ENCODE data around the gene CIROP. TPM values are rescaled to one million over a fixed set of nuclear protein-coding genes. Genes with fewer than 3 reads are reported as not detected.

CIROP gene
- total RNA-seq, 2 experiments from 2014 or later = not detected

DNA sequence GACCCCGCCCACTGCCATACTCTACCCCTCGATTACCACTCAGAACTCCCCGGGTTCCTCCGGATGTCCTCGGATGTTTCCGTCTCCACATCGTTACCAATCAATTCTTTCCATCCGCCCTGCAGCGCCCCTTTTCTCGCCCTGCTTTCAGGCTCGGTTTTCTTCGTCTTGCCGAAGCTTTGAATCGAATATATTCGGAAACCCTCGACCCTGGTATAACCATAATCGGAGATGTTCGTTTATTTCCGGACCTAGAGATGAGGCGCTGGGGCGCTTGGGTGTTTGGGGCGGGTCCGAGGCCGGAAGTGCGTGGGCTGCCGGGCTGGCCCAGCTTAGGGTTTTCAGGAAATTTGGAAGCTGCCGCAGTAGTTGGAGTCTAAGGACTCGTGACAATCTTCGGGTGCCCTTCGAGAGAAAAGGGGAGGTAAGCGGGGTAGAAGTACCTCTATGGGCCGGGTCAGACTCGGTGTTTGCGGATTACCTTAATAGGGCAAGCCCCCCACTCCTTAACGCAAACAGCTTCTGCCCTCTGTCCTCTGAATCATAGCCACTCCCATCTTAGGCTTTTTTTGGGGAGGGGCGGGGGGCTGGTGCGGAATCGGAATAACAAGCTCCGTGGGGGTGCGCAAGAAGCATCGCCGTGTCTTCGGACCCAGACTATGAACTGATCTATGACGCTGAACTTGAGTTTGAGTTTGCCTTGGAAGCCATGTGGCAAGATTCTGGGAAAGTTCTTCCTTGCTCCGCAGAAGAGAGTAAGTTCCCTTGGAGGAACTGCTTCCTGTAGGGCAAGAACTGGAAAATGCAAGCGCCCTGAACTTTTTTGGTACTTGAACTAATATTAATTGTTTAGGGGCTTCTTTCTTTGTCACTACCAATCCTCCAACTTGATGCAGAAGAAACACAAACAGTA, 9.3 kb downstream of the CIROP start, which contains the start of gene C14orf119:
TSS of gene C14orf119 (plus strand) at position 310 of the 913 bp plus-strand sequence. CDS start 2,154 bp downstream, outside the sequence.
- peak; percentile 85 for ATAC-seq (ENCODE audit: poor library complexity)
- Histone ChIP-seq H3K9me3 (ENCODE audit: control insufficient read depth in 1 of 2, insufficient read depth in 1 of 2, low read length in 2 of 2) (no peaks in the 10 kb centered on the region), H3K27me3 (ENCODE audit: control insufficient read depth in 1 of 2, insufficient read depth in 2 of 2, low read length in 2 of 2) (no peaks in the 10 kb centered on the region), H3K4me1 (ENCODE audit: insufficient read depth, low read length) (peaks cover 29% of the 10 kb centered on the region), H3K27ac (ENCODE audit: low read depth in 1 of 2, low read length in 2 of 2) (peak within 1 kb of the TSS; percentile 96 to 97), H3K4me3 (ENCODE audit: low read length) (peak within 1 kb of the TSS; percentile 81), H3K36me3 (ENCODE audit: insufficient read depth, low read length) (peaks cover 47% of the 10 kb centered on the region)
- Mint-ChIP-seq H3K27ac (no peak within 1 kb of the TSS), H3K36me3 (ENCODE audit: low read depth) (peaks cover 48% of the 10 kb centered on the region), H3K27me3 (no peaks in the 10 kb centered on the region), H3K4me1 (ENCODE audit: low read depth) (peaks cover 46% of the 10 kb centered on the region), H3K9me3 (no peaks in the 10 kb centered on the region), H3K4me3 (no peak within 1 kb of the TSS)
- TF ChIP-seq CTCF (IDR thresholded peaks at IDR 0.05) = no peak
- peak in 12 of 14 experiments; percentile 99 to 100 (median 100) for DNase-seq
- intact Hi-C loops (cut with DNase I, micrococcal nuclease) = loop anchor here (1.0 to 10.0 kb wide), 8 partner anchors 23 to 469 kb away; partner anchors contain the start of genes HOMEZ (in 2 of the 2), AP1G2 (in 1 of the 2), CEBPE (in 1 of the 2) and OXA1L (in 1 of the 2)
- ChIA-PET POLR2A (interaction anchor here (0.5 to 5.0 kb wide), 61 partner anchors 9 to 1790 kb away, joined by 3 to 135 read pairs (median 4); partner anchors contain the start of genes AJUBA, CDH24, CEBPE and CHD8), CTCF (interaction anchor here (0.6 to 4.4 kb wide), 19 partner anchors 14 to 1372 kb away, joined by 3 to 32 read pairs (median 5); partner anchors contain the start of genes AJUBA, CDH24 and PRMT5)

GRCh38 chr14:23094666-23095195, 10.1 kb downstream of the CIROP start, which contains the start of gene ACIN1:
ACIN1 (minus strand) TSS chr14:23095136; CDS start chr14:23095112, 24 bp downstream.
- Mint-ChIP-seq H3K9me3 (no peaks in the 10 kb centered on the region), H3K36me3 (ENCODE audit: low read depth) (peaks cover 52% of the 10 kb centered on the region), H3K27ac (no peak within 1 kb of the TSS), H3K4me1 (ENCODE audit: low read depth) (peaks cover 47% of the 10 kb centered on the region), H3K27me3 (no peaks in the 10 kb centered on the region), H3K4me3 (no peak within 1 kb of the TSS)
- DNase-seq = peak; percentile 49 to 99 (median 70)
- Histone ChIP-seq H3K36me3 (ENCODE audit: insufficient read depth, low read length) (peaks cover 54% of the 10 kb centered on the region), H3K27me3 (ENCODE audit: control insufficient read depth in 1 of 2, insufficient read depth in 2 of 2, low read length in 2 of 2) (no peaks in the 10 kb centered on the region), H3K27ac (ENCODE audit: low read depth in 1 of 2, low read length in 2 of 2) (peak within 1 kb of the TSS; percentile 96 to 97), H3K4me1 (ENCODE audit: insufficient read depth, low read length) (peaks cover 29% of the 10 kb centered on the region), H3K4me3 (ENCODE audit: low read length) (peak within 1 kb of the TSS; percentile 81), H3K9me3 (ENCODE audit: control insufficient read depth in 1 of 2, insufficient read depth in 1 of 2, low read length in 2 of 2) (no peaks in the 10 kb centered on the region)
- ATAC-seq (ENCODE audit: poor library complexity) = peak; percentile 27
- intact Hi-C loops (cut with DNase I, micrococcal nuclease) = loop anchor here (1.0 to 10.0 kb wide), 7 partner anchors 24 to 470 kb away; partner anchors contain the start of genes HOMEZ (in 2 of the 2), AP1G2 (in 1 of the 2), OXA1L (in 1 of the 2) and PABPN1 (in 1 of the 2)
- ChIA-PET CTCF (interaction anchor here (0.6 to 4.4 kb wide), 17 partner anchors 14 to 1120 kb away, joined by 3 to 32 read pairs (median 5); partner anchors contain the start of genes AJUBA, CDH24 and PRMT5), POLR2A (interaction anchor here (0.6 to 5.0 kb wide), 56 partner anchors 9 to 1789 kb away, joined by 3 to 135 read pairs (median 4); partner anchors contain the start of genes AJUBA, CDH24, CEBPE and CHD8)
- no peak for TF ChIP-seq CTCF (IDR thresholded peaks at IDR 0.05)

Measured in CD4-positive, alpha-beta T cell (primary cell).